Right forelimb (tissue), 1 donor: Measurements from ENCODE around the gene CPEB1.
"Not testable (repeated sequence)": the region's sequence is repeated elsewhere in the genome, so short reads cannot be mapped to it uniquely, and the experiment has no call there.

Source experiments
- DNase-seq: peaks from one replicate; pipeline ENCODE4 v3.0.0-alpha.2; 2018

Gene CPEB1

DNA sequence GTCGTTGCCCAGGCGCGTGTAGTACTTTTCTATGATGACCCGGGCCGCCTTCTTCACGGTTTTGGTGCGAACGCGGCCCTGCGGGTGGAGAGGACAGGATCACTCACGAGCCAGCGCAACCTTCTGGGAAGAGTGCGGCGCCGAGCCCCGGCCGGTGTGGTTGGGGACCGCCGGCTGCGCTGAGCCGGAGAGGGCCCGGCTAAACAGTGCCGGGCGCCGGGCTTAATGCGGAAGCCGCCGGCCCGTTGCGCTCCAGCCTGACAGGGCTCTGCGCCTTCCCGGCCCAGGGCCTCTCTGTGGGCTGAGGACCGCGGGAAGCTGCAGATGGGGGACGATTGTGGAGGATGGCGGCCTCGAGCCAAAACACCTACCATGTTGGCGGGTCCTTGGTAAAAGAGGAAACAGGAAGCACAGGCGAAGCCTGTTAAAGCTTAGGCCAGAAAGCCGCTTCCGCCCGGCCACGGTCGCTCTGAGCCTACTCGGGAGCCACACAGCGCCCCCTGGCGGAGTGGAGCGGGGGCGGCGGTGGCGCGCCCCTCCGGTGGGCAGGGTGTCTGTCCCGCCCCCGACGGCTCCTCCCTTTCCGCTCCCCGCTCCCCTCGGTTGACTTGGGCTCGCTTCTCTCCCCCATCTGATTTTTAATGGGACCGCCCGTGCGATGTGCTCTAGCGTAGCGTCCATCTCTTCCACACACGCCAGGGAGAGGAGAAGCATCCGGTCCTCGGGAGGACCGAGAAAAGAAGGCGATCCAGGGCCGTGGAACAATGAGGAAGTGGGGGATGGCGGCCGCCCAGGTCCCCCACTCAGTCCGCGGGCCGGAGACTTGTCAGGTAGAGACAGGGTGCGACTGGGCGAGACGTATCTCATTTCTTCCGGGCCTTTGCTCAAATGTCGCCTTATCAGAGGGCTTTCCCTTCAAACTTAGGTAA, 106.8 kb downstream of the CPEB1 start, which contains the start of gene RPS17:
RPS17 (minus strand) TSS at position 403 of the 929 bp plus-strand sequence; CDS start at position 374, 29 bp downstream.
- peak; percentile 99 for DNase-seq

DNA sequence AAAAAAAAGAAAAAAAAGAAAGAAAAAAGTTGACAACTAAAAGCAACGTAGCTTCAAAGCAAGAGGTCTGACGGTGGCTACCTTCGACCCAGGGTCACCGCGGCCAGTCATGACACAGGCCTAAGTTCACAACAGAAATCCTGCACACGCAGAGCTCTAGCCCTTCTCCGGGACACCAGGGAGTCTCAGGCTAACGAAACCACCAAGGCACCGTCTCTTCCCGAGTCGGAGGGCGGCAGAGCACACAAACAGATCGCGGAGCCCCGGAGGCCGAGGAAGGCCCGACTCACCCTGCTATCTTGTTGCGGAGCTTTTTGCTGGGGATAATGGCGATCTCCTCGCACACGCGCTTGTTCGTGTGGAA, 107.5 kb downstream of the CPEB1 start:
- DNase-seq, result no peak

DNA sequence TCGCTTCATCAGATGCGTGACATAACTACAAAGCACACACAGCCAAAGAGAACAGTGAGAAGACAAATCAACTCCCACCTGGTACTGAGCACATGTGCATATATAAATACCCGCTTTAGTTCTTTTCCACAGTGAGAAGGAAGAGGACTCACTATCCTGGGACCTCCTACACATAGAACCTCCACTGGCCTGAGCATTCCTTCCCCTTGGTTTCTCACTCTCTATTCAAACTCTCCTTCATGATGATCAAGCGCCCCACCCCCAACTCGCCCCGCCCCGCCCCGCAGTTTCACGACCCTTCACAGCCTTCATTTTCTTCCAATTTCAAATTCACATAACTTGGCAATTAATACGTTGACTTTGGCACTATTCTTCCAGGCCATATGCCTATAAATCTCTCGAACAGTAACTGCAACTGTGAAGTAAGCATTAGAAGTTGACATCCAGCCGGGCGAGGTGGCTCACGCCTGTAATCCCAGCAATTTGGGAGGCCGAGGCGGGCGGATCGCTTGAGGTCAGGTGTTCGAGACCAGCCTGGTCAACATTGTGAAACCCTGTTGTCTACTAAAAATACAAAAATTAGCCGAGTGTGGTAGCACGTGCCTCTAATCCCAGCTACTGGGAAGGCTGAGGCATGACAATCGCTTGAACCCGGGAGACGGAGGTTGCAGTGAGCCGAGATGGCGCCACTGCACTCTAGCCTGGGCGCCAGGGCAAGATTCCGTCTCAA, 108.0 kb downstream of the CPEB1 start:
- DNase-seq, result no peak

DNA sequence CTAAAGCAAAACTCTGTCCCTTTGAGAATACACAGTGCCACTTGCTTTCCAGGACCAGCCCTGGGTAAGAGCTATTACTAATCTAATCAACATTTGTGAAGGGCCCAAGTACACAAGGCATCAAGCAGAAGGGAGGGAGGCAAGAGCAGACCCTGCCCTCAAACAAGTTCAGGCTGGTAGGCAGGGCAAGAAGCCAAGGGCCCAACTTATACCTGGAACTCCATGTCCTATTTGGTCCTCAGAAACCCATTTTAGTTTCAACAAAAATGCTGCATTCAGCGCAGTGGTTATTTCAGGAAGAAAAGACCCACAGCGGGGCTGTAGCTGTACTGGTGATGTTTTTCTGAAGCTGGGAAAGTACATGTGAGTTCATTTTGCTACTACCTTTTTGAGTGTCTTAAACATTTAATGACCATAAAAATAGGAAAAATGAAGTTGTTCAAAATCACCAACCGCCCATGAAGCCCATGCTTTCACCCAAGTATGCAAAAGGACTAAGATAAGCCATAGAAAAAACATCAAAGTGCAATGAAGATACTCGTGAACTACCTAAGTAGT, 109.7 kb downstream of the CPEB1 start:
- no peak for DNase-seq

DNA sequence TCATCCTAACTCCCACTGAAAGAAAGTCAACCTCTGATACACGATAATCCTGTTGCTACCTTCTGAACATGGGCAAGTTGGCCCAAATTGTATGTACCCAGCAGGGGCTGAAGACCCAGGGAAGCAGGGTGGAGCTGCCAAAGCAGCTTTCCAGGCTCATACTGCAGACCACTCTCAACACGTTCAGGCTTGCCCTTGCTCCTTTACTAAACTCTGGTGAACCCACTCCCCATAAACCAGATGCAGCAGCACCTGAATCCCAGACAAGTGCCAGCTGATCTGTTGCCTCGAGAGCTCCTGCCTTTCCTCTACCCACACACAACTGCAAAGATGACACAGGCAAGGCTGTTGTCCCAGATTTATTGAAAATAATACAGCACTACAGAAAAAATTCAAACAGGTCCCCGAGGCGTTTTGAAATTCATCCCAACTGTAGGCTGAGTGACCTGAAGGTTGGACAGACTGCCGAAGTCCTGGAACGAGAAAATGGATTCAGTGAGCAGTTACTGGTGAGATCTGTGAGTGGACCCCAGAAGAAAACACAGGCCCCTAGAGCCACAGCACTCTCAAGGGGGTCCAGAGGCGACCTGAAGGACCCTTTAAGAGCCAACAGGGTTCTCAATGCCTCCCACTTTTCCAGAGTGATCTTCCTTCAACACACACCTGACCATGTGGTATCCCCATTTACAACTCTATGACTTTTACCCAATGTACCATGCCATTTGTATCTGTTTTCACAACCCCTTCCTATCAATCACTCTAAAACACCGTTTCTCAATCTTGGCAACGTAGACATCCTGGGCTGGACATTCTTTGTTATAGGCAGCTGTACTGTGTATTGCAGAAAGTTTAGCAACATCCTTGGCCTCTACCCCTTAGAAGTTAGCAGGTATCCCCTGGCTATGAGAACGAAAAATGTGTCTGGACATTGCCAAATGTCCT, 110.5 kb downstream of the CPEB1 start:
- no peak for DNase-seq

DNA sequence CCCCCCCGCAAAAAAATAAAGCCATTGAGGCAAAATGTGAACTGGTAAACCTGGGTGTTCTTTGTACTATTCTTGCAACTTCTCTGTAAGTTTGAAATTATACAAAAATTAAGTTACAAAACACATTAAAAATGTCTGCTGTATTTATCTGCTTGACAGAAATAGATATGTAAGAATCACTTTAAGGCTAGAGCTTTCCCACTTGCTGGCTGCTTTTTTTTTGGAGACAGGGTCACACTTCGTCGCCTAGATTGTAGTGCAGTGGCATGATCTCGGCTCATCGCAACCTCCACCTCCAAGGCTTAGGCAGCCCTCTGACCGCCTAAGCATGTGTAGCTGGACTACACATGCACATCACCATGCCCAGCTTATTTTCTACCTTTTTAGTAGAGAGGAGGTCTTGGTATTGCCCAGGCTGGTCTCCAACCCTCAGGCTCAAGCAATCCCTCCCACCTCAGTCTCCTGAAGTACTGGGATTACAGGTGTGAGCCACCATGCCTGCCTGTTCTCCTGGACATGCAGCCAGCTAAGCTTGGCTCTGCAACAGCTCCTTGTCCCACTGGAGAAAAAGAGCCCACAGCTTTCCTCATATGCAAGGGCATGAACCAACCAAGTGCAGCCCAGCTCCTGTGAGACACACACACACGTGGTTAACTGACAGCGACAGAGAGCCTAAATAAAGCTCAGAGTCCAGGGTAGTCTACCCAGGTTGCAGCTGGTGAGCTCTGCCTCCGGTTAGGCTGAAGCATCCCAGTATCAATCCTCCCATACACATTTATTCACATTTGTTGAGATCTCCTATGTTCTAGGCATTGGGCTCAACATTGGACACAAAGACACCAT, 111.4 kb downstream of the CPEB1 start:
- no peak for DNase-seq

DNA sequence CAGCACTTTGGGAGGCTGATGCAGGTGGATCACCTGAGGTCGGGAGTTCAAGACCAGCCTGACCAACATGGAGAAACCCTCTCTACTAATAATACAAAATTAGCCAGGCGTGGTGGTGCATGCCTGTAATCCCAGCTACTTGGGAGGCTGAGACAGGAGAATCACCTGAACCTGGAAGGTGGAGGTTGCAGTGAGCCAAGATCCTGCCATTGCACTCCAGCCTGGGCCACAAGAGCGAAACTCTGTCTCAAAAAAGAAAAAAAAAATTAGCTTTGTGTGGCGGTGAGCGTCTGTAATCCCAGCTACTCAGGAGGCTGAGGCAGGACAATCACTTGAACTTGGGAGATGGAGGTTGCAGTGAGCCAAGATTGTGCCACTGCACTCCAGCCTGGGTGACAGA, 112.0 kb downstream of the CPEB1 start:
- not testable (repeated sequence) for DNase-seq

DNA sequence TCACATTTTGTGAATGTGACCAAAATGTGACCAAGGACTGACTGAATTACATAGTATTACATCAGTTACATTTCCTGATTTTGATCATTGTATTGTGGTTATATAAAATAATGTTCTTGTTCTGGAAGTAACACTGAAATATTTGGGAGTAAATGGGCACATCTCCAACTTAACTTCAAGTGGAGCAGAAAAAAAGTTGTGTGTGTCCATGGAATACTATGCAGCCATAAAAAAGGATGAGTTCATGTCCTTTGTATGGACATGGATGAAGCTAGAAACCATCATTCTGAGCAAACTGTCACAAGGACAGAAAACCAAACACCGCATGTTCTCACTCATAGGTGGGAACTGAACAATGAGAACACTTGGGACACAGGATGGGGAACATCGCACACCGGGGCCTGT, 112.7 kb downstream of the CPEB1 start:
- not testable (repeated sequence) for DNase-seq

DNA sequence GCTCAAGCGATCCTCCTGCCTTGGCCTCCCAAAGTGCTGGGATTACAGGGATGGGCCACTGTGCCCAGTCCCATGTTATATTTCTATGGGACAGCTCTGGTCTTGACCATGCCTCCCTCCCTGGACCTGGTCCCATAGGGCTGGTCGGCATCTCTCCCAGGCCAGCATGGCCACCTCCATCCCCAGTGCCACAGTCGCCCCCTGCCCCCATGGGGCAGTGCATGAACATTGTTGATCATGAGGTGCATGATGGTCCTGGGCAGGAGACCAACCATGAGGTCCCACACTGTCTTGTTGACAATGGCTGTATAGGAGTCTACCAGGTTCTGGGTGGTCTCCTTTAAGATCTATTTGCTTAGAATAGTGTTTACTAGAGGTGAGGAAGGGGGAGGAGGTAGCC, 113.4 kb downstream of the CPEB1 start:
- DNase-seq, result no peak

DNA sequence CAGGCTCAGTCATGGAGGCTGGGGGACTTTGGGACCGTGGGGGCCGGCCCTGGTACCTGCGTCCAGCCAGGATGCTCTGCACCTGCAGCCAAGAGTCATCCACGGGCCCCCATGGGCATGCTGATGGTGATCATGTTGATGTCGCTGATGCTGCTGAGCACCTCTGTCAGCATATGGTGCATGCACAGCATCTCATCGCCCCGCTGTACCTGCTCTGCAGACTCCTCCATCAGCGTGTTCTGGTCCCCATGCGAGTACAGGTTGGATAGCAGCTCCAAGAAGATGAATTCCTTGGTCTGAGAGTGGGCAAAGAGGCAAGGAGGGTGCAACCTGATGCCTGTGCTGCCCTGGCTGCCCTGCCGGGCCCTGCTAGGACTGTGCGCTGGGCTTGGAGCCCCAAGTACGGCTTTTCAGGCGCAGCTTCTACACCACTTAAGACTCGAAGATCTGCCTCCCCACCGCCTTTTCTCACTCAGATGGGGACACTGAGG, 114.1 kb downstream of the CPEB1 start:
- DNase-seq, result peak; percentile 22

DNA sequence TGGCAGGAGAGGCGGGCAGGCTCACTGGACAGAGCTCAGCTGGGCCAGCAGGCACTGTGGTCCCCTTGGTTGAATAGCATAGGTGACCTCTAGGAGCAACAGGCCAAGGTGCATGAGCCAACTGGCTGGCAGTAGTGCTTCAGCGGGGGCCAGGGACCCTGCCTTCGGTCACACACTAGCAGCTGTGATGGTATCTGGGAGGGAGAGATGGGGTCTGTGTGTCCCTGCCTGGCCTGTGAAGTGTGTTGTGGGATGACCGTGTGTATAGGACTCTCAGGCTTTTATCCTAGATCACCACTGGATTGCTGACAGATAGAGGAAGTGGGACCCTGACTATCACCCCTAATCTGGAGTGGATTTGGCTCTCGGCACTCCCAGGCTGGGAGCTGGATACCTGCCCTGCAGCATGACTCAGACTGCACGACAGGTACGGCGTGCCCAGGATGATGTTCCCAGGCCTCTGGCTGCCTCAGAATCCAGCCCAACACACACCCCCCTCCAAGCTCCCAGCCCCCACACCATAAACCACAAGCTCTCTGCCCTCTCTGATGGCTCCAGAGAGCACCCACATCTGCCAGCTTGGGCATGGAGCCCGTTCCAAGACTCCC, 114.7 kb downstream of the CPEB1 start:
- DNase-seq, result peak; percentile 17

DNA sequence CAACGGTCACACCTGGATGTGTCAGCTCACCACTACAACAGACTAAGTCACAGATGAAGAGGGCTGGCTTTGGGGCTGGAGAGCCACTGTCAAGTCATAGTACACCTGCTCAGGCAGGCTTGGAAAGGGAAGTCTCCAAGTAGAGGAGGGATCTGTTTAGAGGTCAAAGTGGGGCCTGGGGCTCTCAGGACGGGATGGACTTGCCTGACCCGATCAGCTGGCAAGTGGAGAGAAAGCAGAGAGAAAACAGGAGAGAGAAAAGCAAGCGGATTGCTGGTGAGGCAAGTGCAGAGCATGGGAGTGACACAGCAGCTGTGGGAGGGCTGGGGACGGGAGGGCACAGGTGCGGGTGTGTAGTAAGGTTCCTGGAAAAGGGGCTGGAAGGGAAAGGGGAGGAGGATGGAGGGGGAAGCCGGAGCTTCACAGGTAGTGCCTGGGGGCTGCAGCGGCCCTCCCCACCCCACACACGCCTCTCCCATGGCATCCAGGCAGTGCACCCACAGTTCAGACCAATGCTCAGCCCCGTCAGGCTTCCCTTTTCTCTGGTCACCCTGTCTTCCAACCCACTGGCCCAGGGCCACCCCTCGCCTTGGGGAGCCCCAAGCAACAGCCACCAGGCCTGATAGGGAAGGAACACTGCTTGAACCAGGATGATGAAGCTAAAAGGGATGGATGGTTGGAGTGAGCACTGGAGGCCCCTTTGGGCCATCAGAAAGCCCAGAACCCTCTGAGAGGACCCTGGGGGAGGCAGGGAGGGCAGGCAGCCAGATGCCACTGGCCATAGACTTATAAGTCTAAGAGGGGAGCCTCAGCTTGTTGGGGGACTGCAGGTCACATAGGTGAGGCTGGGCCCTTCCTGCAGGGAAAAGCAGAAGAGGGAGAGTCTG, 115.4 kb downstream of the CPEB1 start:
- peak; percentile 18 for DNase-seq

DNA sequence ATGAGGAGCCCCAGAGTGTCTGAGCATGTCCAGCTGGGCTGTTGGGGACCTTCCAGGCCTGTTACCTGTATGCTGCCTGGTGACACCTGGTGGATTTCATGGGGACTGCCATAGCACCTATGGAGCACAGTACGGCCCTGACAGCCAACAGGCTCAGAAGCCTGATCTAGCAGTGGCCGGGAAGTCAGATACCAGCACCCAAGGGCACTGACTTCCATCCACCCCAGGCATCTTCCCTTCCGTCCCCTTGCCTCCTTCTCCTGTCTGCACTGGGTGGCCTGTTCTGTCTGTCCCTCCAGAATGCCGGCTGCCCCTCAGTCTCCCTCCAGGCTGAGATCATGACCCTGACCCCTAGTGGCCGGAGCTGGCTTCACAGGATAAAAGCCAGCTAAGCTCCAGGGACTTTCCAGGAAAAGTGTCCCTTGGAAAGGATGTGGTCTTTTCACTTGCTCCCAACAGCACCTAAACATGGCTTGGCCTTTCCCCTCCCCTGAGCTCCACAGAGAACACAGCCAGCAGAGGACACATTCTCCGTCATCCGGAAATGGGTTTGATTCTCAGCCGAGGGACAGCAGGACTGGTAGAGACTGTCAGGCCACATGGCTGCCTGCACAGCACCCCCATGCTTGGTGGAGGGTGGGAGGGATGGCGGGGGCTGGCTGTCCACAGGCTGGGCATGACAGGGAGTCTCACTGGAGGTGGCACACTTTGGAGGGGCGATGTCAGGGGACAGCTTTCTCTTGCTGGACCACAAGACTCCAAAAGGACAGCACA, 116.4 kb downstream of the CPEB1 start:
- peak; percentile 81 for DNase-seq

DNA sequence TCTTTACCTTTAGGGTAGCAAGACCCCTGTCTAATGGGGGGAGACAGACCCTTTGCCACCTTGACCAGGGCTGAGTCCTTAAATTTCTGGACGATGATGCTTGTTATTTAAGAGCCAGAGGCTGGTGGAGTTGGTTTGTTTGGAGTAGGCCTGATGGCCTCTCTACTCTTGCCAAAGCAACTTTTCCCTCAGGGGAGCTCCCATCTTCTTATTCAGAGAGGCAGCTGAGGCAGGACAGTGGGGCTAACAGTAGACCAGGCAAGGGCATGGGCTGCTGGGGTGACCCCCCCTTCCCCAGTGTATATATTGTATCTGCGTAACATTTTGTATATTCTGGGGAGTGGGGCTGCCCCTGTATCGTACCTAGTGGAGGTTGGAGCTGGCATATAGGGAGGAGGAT, 117.2 kb downstream of the CPEB1 start:
- peak; percentile 4 for DNase-seq

DNA sequence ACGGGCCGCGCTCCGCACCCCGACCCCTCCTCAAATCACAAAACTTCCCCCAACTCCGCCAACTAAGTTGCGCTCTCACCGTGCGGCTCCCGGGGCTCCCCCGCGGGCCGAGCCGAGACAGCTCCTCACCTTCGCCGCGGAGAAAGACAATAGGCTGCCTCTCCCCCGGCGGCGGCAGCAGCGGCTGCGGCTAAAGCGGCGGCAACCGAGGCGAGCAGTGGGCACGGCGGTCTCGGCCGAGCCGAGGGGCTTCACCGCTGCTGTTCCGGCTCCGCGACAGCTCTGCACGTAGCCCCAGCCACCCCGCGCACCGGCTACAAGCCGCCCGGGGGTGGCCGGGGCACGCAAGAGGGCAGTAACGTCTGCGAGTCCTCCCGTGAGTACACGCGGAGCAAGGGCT, 133.6 kb downstream of the CPEB1 start:
- not testable (repeated sequence) for DNase-seq

DNA sequence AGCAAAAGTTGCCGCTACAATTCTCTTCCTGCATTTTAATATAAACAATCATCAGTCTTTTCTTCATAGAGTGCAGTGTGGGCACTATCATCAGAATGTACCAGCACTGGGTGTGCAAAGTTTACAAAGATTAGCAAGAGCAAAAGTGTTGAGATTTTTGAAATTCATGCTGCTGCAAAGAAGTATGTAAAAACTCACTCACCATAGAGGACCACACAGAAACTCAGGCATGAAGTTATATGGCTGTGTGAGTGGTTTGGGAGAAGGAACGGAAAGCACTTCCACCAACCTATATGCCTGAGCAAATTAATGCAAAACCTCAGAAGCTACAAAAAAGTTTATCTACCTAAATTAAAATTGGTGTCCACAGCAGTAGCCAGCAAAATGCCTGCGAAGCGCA, 139.5 kb downstream of the CPEB1 start:
- not testable (repeated sequence) for DNase-seq

DNA sequence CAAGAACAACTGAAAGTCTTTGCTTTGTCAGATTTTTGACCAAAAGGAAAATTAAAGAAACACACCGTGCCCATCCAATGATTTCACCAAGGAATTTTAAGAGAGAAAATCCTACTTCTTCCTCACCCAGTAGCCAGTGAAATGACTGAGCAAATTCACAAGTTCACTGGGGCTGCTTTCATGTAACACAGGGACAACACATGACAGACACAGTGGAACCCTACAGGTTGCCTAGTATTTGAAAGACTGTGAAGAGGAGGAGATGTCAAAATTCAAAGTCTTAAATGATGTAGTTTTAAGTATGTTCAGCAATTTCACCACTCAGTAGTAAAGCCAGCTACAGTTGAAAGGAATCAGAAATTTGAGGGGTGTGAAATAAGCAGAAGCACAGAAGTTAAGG, 140.1 kb downstream of the CPEB1 start:
- not testable (repeated sequence) for DNase-seq

DNA sequence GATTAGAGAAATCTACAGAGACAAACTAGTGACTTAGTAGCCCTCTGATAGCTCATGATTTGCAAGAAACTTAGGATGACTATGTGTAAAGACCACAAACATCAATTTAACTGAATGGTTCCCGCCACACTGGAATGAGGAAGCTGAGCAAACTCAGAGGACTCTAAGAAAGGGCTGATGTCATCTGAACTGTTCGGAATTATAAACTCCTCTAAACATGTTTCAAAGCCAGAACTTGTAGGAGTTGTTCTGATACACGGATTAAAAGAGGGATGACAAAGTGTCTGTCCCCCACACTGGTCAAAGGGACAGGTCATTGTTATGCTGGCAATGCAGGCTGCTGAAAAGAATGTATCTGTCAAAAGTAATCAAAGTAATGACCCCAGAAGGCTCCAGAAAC, 141.3 kb downstream of the CPEB1 start:
- not testable (repeated sequence) for DNase-seq

DNA sequence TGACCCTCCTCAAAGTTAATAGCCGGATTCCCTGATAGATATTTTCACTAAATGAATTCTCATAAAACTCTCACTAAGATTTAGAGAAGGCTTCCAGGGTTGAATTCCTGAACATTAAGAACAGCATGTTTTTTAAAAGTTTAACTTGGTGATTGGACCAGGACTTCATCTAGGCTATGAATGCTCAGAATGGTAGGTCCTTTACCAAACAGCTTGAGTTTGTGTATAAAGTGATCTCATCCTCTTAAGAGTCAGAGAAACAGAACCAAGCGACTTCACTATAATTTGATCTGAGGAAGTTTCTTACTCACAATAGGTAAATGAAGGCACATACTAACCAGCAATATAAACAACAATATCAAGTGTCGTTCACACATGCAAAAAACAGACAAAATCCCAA, 143.1 kb downstream of the CPEB1 start:
- not testable (repeated sequence) for DNase-seq
